ENCODE measurements around the gene FSD2.

Gene FSD2

GRCh38 chr15:82846621-82847020, 40.8 kb upstream of the FSD2 start:
- Histone ChIP-seq H2AFZ (ENCODE audit: low read length) (no peak overlapping the region), H3K79me2 (ENCODE audit: insufficient read depth, low read length) (no peaks in the 10 kb centered on the region), H3F3A (ENCODE audit: insufficient read depth, low read length) (peaks cover 8% of the 10 kb centered on the region; the same call in 1 of the 2 replicates), H3K9me3 (ENCODE audit: low read length) (no peaks in the 10 kb centered on the region), H3K4me3 (ENCODE audit: low read depth, low read length, poor library complexity, severe bottlenecking) (no peak overlapping the region), H3K27me3 (ENCODE audit: insufficient read depth, low read length) (no peaks in the 10 kb centered on the region), H3K9me2 (ENCODE audit: low read depth, low read length) (no peaks in the 10 kb centered on the region), H3K9ac (ENCODE audit: low read length) (no peak overlapping the region), H4K20me1 (ENCODE audit: insufficient read depth, low read length) (no peaks in the 10 kb centered on the region), H3K36me3 (ENCODE audit: insufficient read depth, low read length) (no peaks in the 10 kb centered on the region), H3K4me1 (ENCODE audit: insufficient read depth, low read length, severe bottlenecking) (peaks cover 82% of the 10 kb centered on the region), H3K27ac (ENCODE audit: low read depth, low read length, poor library complexity, severe bottlenecking) (peak overlapping the region; percentile 91), H3K4me2 (ENCODE audit: low read length) (no peak overlapping the region)
- no peak for TF ChIP-seq CTCF (IDR thresholded peaks at IDR 0.05; ENCODE audit: low read length)
- TF ChIP-seq EZH2 (IDR thresholded peaks at IDR 0.05; ENCODE audit: borderline replicate concordance, low read length): no peak

- TF ChIP-seq CTCF (IDR thresholded peaks at IDR 0.05; ENCODE audit: low read length) (no peak), EZH2 (IDR thresholded peaks at IDR 0.05; ENCODE audit: borderline replicate concordance, low read length) (no peak)
- H3F3A ChIP-seq (ENCODE audit: insufficient read depth, low read length): peaks cover 8% of the 10 kb centered on the region; the same call in 1 of the 2 replicates
Measured at GRCh38 chr15:82845686-82846085, 39.8 kb upstream of the FSD2 start.

GRCh38 chr15:82843566-82843965, 37.7 kb upstream of the FSD2 start:
- Histone ChIP-seq H3K79me2 (ENCODE audit: insufficient read depth, low read length) (no peaks in the 10 kb centered on the region), H3K9ac (ENCODE audit: low read length) (peak overlapping the region; percentile 52; the same call in 1 of the 2 replicates), H3K27me3 (ENCODE audit: insufficient read depth, low read length) (no peaks in the 10 kb centered on the region), H3F3A (ENCODE audit: insufficient read depth, low read length) (peaks cover 8% of the 10 kb centered on the region; the same call in 1 of the 2 replicates), H2AFZ (ENCODE audit: low read length) (peak overlapping the region; percentile 64), H3K9me3 (ENCODE audit: low read length) (no peaks in the 10 kb centered on the region), H3K4me2 (ENCODE audit: low read length) (peak overlapping the region; percentile 66), H4K20me1 (ENCODE audit: insufficient read depth, low read length) (no peaks in the 10 kb centered on the region), H3K4me1 (ENCODE audit: insufficient read depth, low read length, severe bottlenecking) (peaks cover 52% of the 10 kb centered on the region), H3K9me2 (ENCODE audit: low read depth, low read length) (no peaks in the 10 kb centered on the region), H3K27ac (ENCODE audit: low read depth, low read length, poor library complexity, severe bottlenecking) (peak overlapping the region; percentile 91), H3K36me3 (ENCODE audit: insufficient read depth, low read length) (no peaks in the 10 kb centered on the region), H3K4me3 (ENCODE audit: low read depth, low read length, poor library complexity, severe bottlenecking) (peak overlapping the region; percentile 51)
- TF ChIP-seq CTCF (IDR thresholded peaks at IDR 0.05; ENCODE audit: low read length) (no peak), EZH2 (IDR thresholded peaks at IDR 0.05; ENCODE audit: borderline replicate concordance, low read length) (no peak)

More at GRCh38 chr15:82845686-82846085, 39.8 kb upstream of the FSD2 start:
- Histone ChIP-seq H3K9me2 (ENCODE audit: low read depth, low read length) (no peaks in the 10 kb centered on the region), H3K9me3 (ENCODE audit: low read length) (no peaks in the 10 kb centered on the region), H3K4me2 (ENCODE audit: low read length) (peak overlapping the region; percentile 66), H3K9ac (ENCODE audit: low read length) (peak overlapping the region; percentile 52; the same call in 1 of the 2 replicates), H3K4me1 (ENCODE audit: insufficient read depth, low read length, severe bottlenecking) (peaks cover 74% of the 10 kb centered on the region), H3K79me2 (ENCODE audit: insufficient read depth, low read length) (no peaks in the 10 kb centered on the region), H2AFZ (ENCODE audit: low read length) (no peak overlapping the region), H3K4me3 (ENCODE audit: low read depth, low read length, poor library complexity, severe bottlenecking) (peak overlapping the region; percentile 51), H4K20me1 (ENCODE audit: insufficient read depth, low read length) (no peaks in the 10 kb centered on the region), H3K27ac (ENCODE audit: low read depth, low read length, poor library complexity, severe bottlenecking) (peak overlapping the region; percentile 91), H3K27me3 (ENCODE audit: insufficient read depth, low read length) (no peaks in the 10 kb centered on the region), H3K36me3 (ENCODE audit: insufficient read depth, low read length) (no peaks in the 10 kb centered on the region)
